Medulla oblongata (tissue), 1 donor: ENCODE measurements around the gene ZNF761.
"Not testable (repeated sequence)": the region's sequence is repeated elsewhere in the genome, so short reads cannot be mapped to it uniquely, and the experiment has no call there.

Source experiments
- DNase-seq: peaks from one replicate; pipeline ENCODE4 v3.0.0-alpha.2; 2015; ENCODE audit errors: extremely low spot score

ZNF761 gene

GRCh38 chr19:53460131-53460721, 28.4 kb downstream of the ZNF761 start:
- not testable (repeated sequence) for DNase-seq

- DNase-seq: no peak
Measured at GRCh38 chr19:53461866-53462265, 30.1 kb downstream of the ZNF761 start.

- DNase-seq: no peak
Measured at GRCh38 chr19:53462861-53463260, 31.1 kb downstream of the ZNF761 start.

- DNase-seq: peak; percentile 93
Measured at GRCh38 chr19:53463263-53463662, 31.5 kb downstream of the ZNF761 start.

- DNase-seq: peak; percentile 7
Measured at GRCh38 chr19:53466726-53467484, 35.1 kb downstream of the ZNF761 start.

- peak; percentile 95 for DNase-seq
Measured at GRCh38 chr19:53467485-53468262, 35.9 kb downstream of the ZNF761 start, which contains the start of gene ZNF813. Gene ZNF813 (plus strand): TSS chr19:53467733. CDS start chr19:53483823, 16,090 bp downstream.

- not testable (repeated sequence) for DNase-seq
Measured at GRCh38 chr19:53468628-53469027, 36.8 kb downstream of the ZNF761 start.

GRCh38 chr19:53471916-53472315, 40.1 kb downstream of the ZNF761 start:
- DNase-seq: no peak

- DNase-seq: not testable (repeated sequence)
Measured at GRCh38 chr19:53474832-53475231, 43.0 kb downstream of the ZNF761 start.

GRCh38 chr19:53475470-53475869, 43.7 kb downstream of the ZNF761 start:
- not testable (repeated sequence) for DNase-seq

- not testable (repeated sequence) for DNase-seq
Measured at GRCh38 chr19:53483751-53484150, 52.0 kb downstream of the ZNF761 start.

GRCh38 chr19:53485046-53486004, 53.5 kb downstream of the ZNF761 start:
- no peak for DNase-seq

GRCh38 chr19:53492153-53492552, 60.4 kb downstream of the ZNF761 start:
- no peak for DNase-seq

- DNase-seq: not testable (repeated sequence)
Measured at GRCh38 chr19:53497311-53498023, 65.7 kb downstream of the ZNF761 start.

- not testable (repeated sequence) for DNase-seq
Measured at GRCh38 chr19:53498024-53498395, 66.2 kb downstream of the ZNF761 start.

- not testable (repeated sequence) for DNase-seq
Measured at GRCh38 chr19:53503151-53503550, 71.4 kb downstream of the ZNF761 start.

- DNase-seq: not testable (repeated sequence)
Measured at GRCh38 chr19:53503671-53504364, 72.0 kb downstream of the ZNF761 start.

- DNase-seq: peak; percentile 30
Measured at GRCh38 chr19:53504365-53504703, 72.5 kb downstream of the ZNF761 start.

GRCh38 chr19:53504885-53505284, 73.1 kb downstream of the ZNF761 start:
- DNase-seq: no peak

GRCh38 chr19:53506728-53507127, 74.9 kb downstream of the ZNF761 start:
- DNase-seq: no peak
